IPS DF 19.7 (cell line): Measurements from ENCODE around the gene MYO15A.

Experiments
- DNase-seq: peaks from one replicate; pipeline ENCODE4 v3.0.0-alpha.2; 2013; ENCODE audit warnings: low read depth, low spot score

MYO15A gene

GRCh38 chr17:18159551-18160120, 51.1 kb downstream of the MYO15A start:
- no peak for DNase-seq

- no peak for DNase-seq
Observed at GRCh38 chr17:18160128-18160856, 51.7 kb downstream of the MYO15A start.

GRCh38 chr17:18161207-18162145, 52.9 kb downstream of the MYO15A start:
- no peak for DNase-seq

- no peak for DNase-seq
Observed at GRCh38 chr17:18163547-18163946, 55.0 kb downstream of the MYO15A start.

- no peak for DNase-seq
Observed at GRCh38 chr17:18166894-18167293, 58.3 kb downstream of the MYO15A start.

GRCh38 chr17:18167421-18167820, 58.9 kb downstream of the MYO15A start:
- no peak for DNase-seq

GRCh38 chr17:18172531-18173278, 64.1 kb downstream of the MYO15A start:
- DNase-seq = no peak

- no peak for DNase-seq
Observed at GRCh38 chr17:18173740-18174139, 65.2 kb downstream of the MYO15A start.

- no peak for DNase-seq
Observed at GRCh38 chr17:18176176-18176575, 67.6 kb downstream of the MYO15A start.

- DNase-seq = no peak
Observed at GRCh38 chr17:18177133-18177532, 68.6 kb downstream of the MYO15A start.

- no peak for DNase-seq
Observed at GRCh38 chr17:18177722-18178121, 69.2 kb downstream of the MYO15A start.

- no peak for DNase-seq
Observed at GRCh38 chr17:18179196-18179595, 70.6 kb downstream of the MYO15A start.

GRCh38 chr17:18179804-18180203, 71.2 kb downstream of the MYO15A start:
- DNase-seq = no peak

- DNase-seq = no peak
Observed at GRCh38 chr17:18181358-18181757, 72.8 kb downstream of the MYO15A start.

GRCh38 chr17:18182110-18182977, 73.8 kb downstream of the MYO15A start:
- DNase-seq = no peak

- DNase-seq = no peak
Observed at GRCh38 chr17:18182978-18183333, 74.4 kb downstream of the MYO15A start.

GRCh38 chr17:18183334-18184142, 75.0 kb downstream of the MYO15A start, which contains the start of gene ALKBH5:
Gene ALKBH5, plus strand, starts transcription at chr17:18183828. Its CDS starts 416 bp downstream, at chr17:18184244.
- peak; percentile 99 for DNase-seq

- DNase-seq = no peak
Observed at GRCh38 chr17:18184143-18185031, 75.8 kb downstream of the MYO15A start.

GRCh38 chr17:18185391-18185790, 76.8 kb downstream of the MYO15A start:
- DNase-seq = no peak
